Skin epidermis (tissue), 12 donors: Measurements from ENCODE around the gene TRAF2.
A peak's percentile ranks its signal among the peaks of the same experiment; 100 is the strongest.

Experiments
- H3K27ac ChIP-seq, 21 experiments: fragments of 200-600 bp; sonication (generic) in 11 of 21; one replicate each; pipeline ENCODE4 v1.5.0; 2020; ENCODE audit warnings: mild to moderate bottlenecking in 3 of 21, inconsistent platforms in 2 of 21, moderate library complexity in 2 of 21
- H3K4me3 ChIP-seq, 7 experiments: fragments of 200-600 bp; sonication (generic) in 2 of 7; one replicate each; pipeline ENCODE4 v1.5.0; 2020; ENCODE audit warnings: inconsistent platforms in 2 of 7, mild to moderate bottlenecking in 2 of 7, moderate library complexity in 1 of 7

The TRAF2 gene

GRCh38 chr9:136942881-136943230 is 56.5 kb downstream of the TRAF2 start:
- Histone ChIP-seq H3K27ac (peak overlapping the region in 10 of 21 experiments; percentile 90 to 98 (median 94)), H3K4me3 (peak overlapping the region in 5 of 7 experiments; percentile 81 to 95 (median 88))

- Histone ChIP-seq H3K4me3 (peak overlapping the region; percentile 70 to 99 (median 88)), H3K27ac (peak overlapping the region; percentile 74 to 98 (median 93))
These were observed 57.2 kb downstream of the TRAF2 start for GRCh38 chr9:136943291-136944211.

GRCh38 chr9:136944212-136944518 is 57.8 kb downstream of the TRAF2 start:
- peak overlapping the region; percentile 70 to 99 (median 88) for H3K4me3 ChIP-seq
- peak overlapping the region; percentile 74 to 98 (median 93) for H3K27ac ChIP-seq

- peak within 1 kb of the TSS; percentile 74 to 98 (median 93) for H3K27ac ChIP-seq
These were observed 58.4 kb downstream of the TRAF2 start, which contains the start of the genes C8G and FBXW5 for GRCh38 chr9:136944519-136945332. Gene C8G, plus strand, starts transcription at chr9:136945243. Its CDS starts 78 bp downstream, at chr9:136945321. Gene FBXW5, minus strand, starts transcription at chr9:136944738. Its CDS starts 655 bp downstream, at chr9:136944083.

GRCh38 chr9:136945333-136946227 is 59.3 kb downstream of the TRAF2 start:
- Histone ChIP-seq H3K27ac (no peak overlapping the region), H3K4me3 (no peak overlapping the region)

More at GRCh38 chr9:136944519-136945332, 58.4 kb downstream of the TRAF2 start, which contains the start of the genes C8G and FBXW5:
- peak within 1 kb of the TSS; percentile 70 to 99 (median 88) for H3K4me3 ChIP-seq

- H3K4me3 ChIP-seq = no peak overlapping the region
- peak overlapping the region in 1 of 21 experiments; percentile 14 for H3K27ac ChIP-seq
These were observed 60.1 kb downstream of the TRAF2 start for GRCh38 chr9:136946228-136947027.

GRCh38 chr9:136947028-136947891 is 60.9 kb downstream of the TRAF2 start:
- Histone ChIP-seq H3K27ac (peak overlapping the region in 3 of 21 experiments; percentile 14 to 63 (median 38)), H3K4me3 (no peak overlapping the region)

- Histone ChIP-seq H3K4me3 (no peak overlapping the region), H3K27ac (peak overlapping the region in 2 of 21 experiments; percentile 38 to 63)
These were observed 61.7 kb downstream of the TRAF2 start for GRCh38 chr9:136947955-136948510.

GRCh38 chr9:136949239-136949816 is 63.0 kb downstream of the TRAF2 start:
- Histone ChIP-seq H3K4me3 (peak overlapping the region; percentile 39 to 70 (median 56)), H3K27ac (peak overlapping the region in 20 of 21 experiments; percentile 57 to 97 (median 84))

GRCh38 chr9:136949817-136950655 is 63.7 kb downstream of the TRAF2 start:
- peak overlapping the region in 20 of 21 experiments; percentile 57 to 97 (median 84) for H3K27ac ChIP-seq

GRCh38 chr9:136950656-136951276 is 64.5 kb downstream of the TRAF2 start:
- H3K4me3 ChIP-seq = peak overlapping the region in 5 of 7 experiments; percentile 44 to 70 (median 56)
- H3K27ac ChIP-seq = peak overlapping the region in 17 of 21 experiments; percentile 57 to 97 (median 84)

More at GRCh38 chr9:136949817-136950655, 63.7 kb downstream of the TRAF2 start:
- H3K4me3 ChIP-seq = peak overlapping the region; percentile 39 to 70 (median 56)

GRCh38 chr9:136951541-136952320 is 65.4 kb downstream of the TRAF2 start, which contains the start of gene LCN12:
Gene LCN12, plus strand, starts transcription at chr9:136952273. Its CDS starts 55 bp downstream, at chr9:136952328.
- peak within 1 kb of the TSS in 1 of 21 experiments; percentile 25 for H3K27ac ChIP-seq
- H3K4me3 ChIP-seq = no peak within 1 kb of the TSS

- Histone ChIP-seq H3K4me3 (no peak overlapping the region), H3K27ac (peak overlapping the region in 1 of 21 experiments; percentile 25)
These were observed 66.1 kb downstream of the TRAF2 start for GRCh38 chr9:136952321-136952850.
